C4-2B (cell line): ENCODE data around the gene SCAMP4.

Source experiments
- CTCF ChIP-seq: fragments of 450-650 bp; conservative IDR thresholded peaks from 2 replicates; pipeline ENCODE4 v1.5.1; 2017; ENCODE audit warnings: mild to moderate bottlenecking
- ZFX ChIP-seq: fragments of 450-650 bp; IDR thresholded peaks from 2 replicates; pipeline ENCODE4 v1.6.1; 2017

- no peak for TF ChIP-seq CTCF
- no peak for TF ChIP-seq ZFX
Observed at GRCh38 chr19:1918975-1919374, 13.8 kb downstream of the SCAMP4 start.
